HCT116 (cell line): ENCODE measurements around the gene SRP54. TPM values are rescaled to one million over a fixed set of nuclear protein-coding genes. Genes with fewer than 3 reads are reported as not detected.
A peak's percentile ranks its signal among the peaks of the same experiment; 100 is the strongest.

Experiments used
- ATAC-seq: fragments of 200-7000 bp; cut with Tn5 transposase; 2 replicates; pipeline ENCODE4 v1.9.1; 2020; ENCODE audit warnings: mild to moderate bottlenecking, moderate library complexity
- BruUV-seq: library from RNA; stranded (reverse); fragments of 400-500 nt; replicated peaks from 2 replicates; lab custom pipeline; 2021; lab: Mats Ljungman, UMichigan
- CTCF ChIA-PET: fragments of 300-600 bp; sonication (Branson Sonifier 250); formaldehyde crosslinking; loops from one replicate; lab custom pipeline; 2021; ENCODE audit warnings: antibody characterized with exemption; lab: Charles Lee
- POLR2A ChIA-PET: fragments of 300-600, 350-600 bp; sonication (Branson Sonifier 250); formaldehyde crosslinking; loops from one replicate; lab custom pipeline; 2021; ENCODE audit warnings: antibody characterized with exemption; lab: Charles Lee
- RAD21 ChIA-PET, 2 experiments: fragments of 300-600 bp; sonication (Branson Sonifier 250); formaldehyde crosslinking; loops; one replicate each; lab custom pipeline; 2023; ENCODE audit warnings: low total read pairs in 2 of 2; ENCODE audit not compliant: uncharacterized antibody in 2 of 2, unreplicated experiment in 2 of 2, low non-redundant PET in 1 of 2; lab: Charles Lee
- DNase-seq: peaks from one replicate; pipeline ENCODE4 v3.0.0-alpha.2; 2010; ENCODE audit warnings: low read depth, low spot score
- H2AFZ ChIP-seq: fragments of 200-600 bp; shearing (Covaris generic), sonication (generic); 2 replicates; pipeline ENCODE4 v1.6.1; 2017; ENCODE audit warnings: low read depth, mixed run types, mixed read lengths, antibody characterized with exemption, low read length; ENCODE audit not compliant: poor library complexity, severe bottlenecking
- H3K27ac ChIP-seq: 2 replicates; pipeline ENCODE4 v1.5.1; 2012; ENCODE audit warnings: low read depth, low read length
- H3K27me3 ChIP-seq: fragments of 200-600 bp; sonication (generic); 2 replicates; pipeline ENCODE4 v1.6.1; 2016; ENCODE audit warnings: mixed run types, low read length, mixed read lengths; ENCODE audit not compliant: insufficient read depth
- H3K36me3 ChIP-seq, 2 experiments: fragments of 200-500 bp in 1 of 2; fragments of 200-600 bp in 1 of 2; sonication (Bioruptor generic) in 1 of 2; sonication (generic) in 1 of 2; 2 replicates each; pipeline versions ENCODE4 v1.5.1 to v1.6.1; 2014 to 2016; ENCODE audit warnings: low read length in 2 of 2, inconsistent platforms in 1 of 2, mixed read lengths in 1 of 2, mixed run types in 1 of 2; ENCODE audit not compliant: insufficient read depth in 2 of 2, control insufficient read depth in 1 of 2
- H3K4me1 ChIP-seq, 2 experiments: fragments of 200-600 bp in 1 of 2; sonication (generic) in 1 of 2; 2 replicates each; pipeline versions ENCODE4 v1.5.1 to v1.6.1; 2012 to 2017; ENCODE audit warnings: low read length in 2 of 2, inconsistent platforms in 1 of 2, mild to moderate bottlenecking in 1 of 2, mixed read lengths in 1 of 2, mixed run types in 1 of 2, moderate library complexity in 1 of 2; ENCODE audit not compliant: insufficient read depth in 2 of 2, control insufficient read depth in 1 of 2
- H3K4me2 ChIP-seq: fragments of 200-600 bp; sonication (generic); 2 replicates; pipeline ENCODE4 v1.6.1; 2017; ENCODE audit warnings: mixed run types, low read length, mixed read lengths
- H3K4me3 ChIP-seq, 2 experiments: fragments of 200-600 bp in 1 of 2; sonication (generic) in 1 of 2; replicated peaks in 1 of 2; 2 replicates each; pipeline ENCODE4 v1.5.1; 2011 to 2016; ENCODE audit warnings: low read length in 2 of 2, control low read depth in 1 of 2, low read depth in 1 of 2, mild to moderate bottlenecking in 1 of 2, mixed read lengths in 1 of 2, mixed run types in 1 of 2
- H3K79me2 ChIP-seq: fragments of 200-600 bp; sonication (generic); 2 replicates; pipeline ENCODE4 v1.6.1; 2017; ENCODE audit warnings: mild to moderate bottlenecking, mixed run types, low read length, moderate library complexity, mixed read lengths; ENCODE audit not compliant: insufficient read depth
- H3K9ac ChIP-seq: fragments of 200-600 bp; sonication (generic); 2 replicates; pipeline ENCODE4 v1.6.1; 2016; ENCODE audit warnings: low read length, mixed read lengths
- H3K9me2 ChIP-seq: fragments of 200-600 bp; sonication (generic), shearing (Covaris generic); 2 replicates; pipeline ENCODE4 v1.6.1; 2017; ENCODE audit warnings: mixed run types, mild to moderate bottlenecking, moderate library complexity; ENCODE audit not compliant: insufficient read depth
- H3K9me3 ChIP-seq, 2 experiments: fragments of 200-500 bp in 1 of 2; fragments of 200-600 bp in 1 of 2; sonication (Bioruptor generic) in 1 of 2; sonication (generic) in 1 of 2; 2 replicates each; pipeline ENCODE4 v1.6.1; 2014 to 2017; ENCODE audit warnings: low read length in 2 of 2, mixed read lengths in 2 of 2, inconsistent platforms in 1 of 2, low read depth in 1 of 2, mild to moderate bottlenecking in 1 of 2, mixed run types in 1 of 2, moderate library complexity in 1 of 2; ENCODE audit not compliant: control insufficient read depth in 1 of 2, insufficient read depth in 1 of 2
- H4K20me1 ChIP-seq: fragments of 200-600 bp; sonication (generic), shearing (Covaris generic); 2 replicates; pipeline ENCODE4 v1.6.1; 2017; ENCODE audit warnings: mixed run types, mild to moderate bottlenecking, moderate library complexity; ENCODE audit not compliant: insufficient read depth
- ATF3 ChIP-seq: IDR thresholded peaks from 2 replicates; pipeline ENCODE4 v1.6.1; 2012
- CEBPB ChIP-seq: IDR thresholded peaks from 2 replicates; pipeline ENCODE4 v1.6.1; 2012; ENCODE audit warnings: low read depth
- EGR1 ChIP-seq: IDR thresholded peaks from 2 replicates; pipeline ENCODE4 v1.6.1; 2012; ENCODE audit warnings: low read depth
- ELF1 ChIP-seq: IDR thresholded peaks from 2 replicates; pipeline ENCODE4 v1.6.1; 2012; ENCODE audit warnings: low read depth, borderline replicate concordance
- EZH2 ChIP-seq: fragments of 200-600 bp; sonication (generic); IDR thresholded peaks from 2 replicates; pipeline ENCODE4 v1.6.1; 2017; ENCODE audit warnings: antibody characterized with exemption, mixed run types
- EZH2phosphoT487 ChIP-seq: fragments of 200-600 bp; IDR thresholded peaks from 2 replicates; pipeline ENCODE4 v1.6.1; 2018; ENCODE audit warnings: antibody characterized with exemption, borderline replicate concordance
- MAX ChIP-seq: IDR thresholded peaks from 2 replicates; pipeline ENCODE4 v1.6.1; 2012
- POLR2A ChIP-seq: IDR thresholded peaks from 2 replicates; pipeline ENCODE4 v1.7.0; 2011; ENCODE audit warnings: borderline replicate concordance; ENCODE audit not compliant: insufficient read depth, insufficient read length; ENCODE audit errors: extremely low read depth
- POLR2AphosphoS5 ChIP-seq: IDR thresholded peaks from 2 replicates; pipeline ENCODE4 v1.6.1; 2011; ENCODE audit warnings: mild to moderate bottlenecking, low read depth, low read length, moderate library complexity
- RAD21 ChIP-seq: IDR thresholded peaks from 2 replicates; pipeline ENCODE4 v1.6.1; 2012; ENCODE audit warnings: low read depth, mild to moderate bottlenecking
- REST ChIP-seq: IDR thresholded peaks from 2 replicates; pipeline ENCODE4 v1.6.1; 2012; ENCODE audit warnings: low read depth
- SIN3A ChIP-seq: IDR thresholded peaks from 2 replicates; pipeline ENCODE4 v1.6.1; 2012; ENCODE audit warnings: low read depth
- SP1 ChIP-seq: IDR thresholded peaks from 2 replicates; pipeline ENCODE4 v1.6.1; 2012; ENCODE audit warnings: low read depth
- SRF ChIP-seq: IDR thresholded peaks from 2 replicates; pipeline ENCODE4 v1.6.1; 2012; ENCODE audit warnings: low read depth
- TCF7L2 ChIP-seq: IDR thresholded peaks from 2 replicates; pipeline ENCODE4 v1.7.0; 2011; ENCODE audit warnings: borderline replicate concordance, inconsistent platforms; ENCODE audit not compliant: insufficient read depth, insufficient read length; ENCODE audit errors: extremely low read depth
- ZBTB33 ChIP-seq: IDR thresholded peaks from 2 replicates; pipeline ENCODE4 v1.6.1; 2011; ENCODE audit warnings: mild to moderate bottlenecking, low read length, moderate library complexity; ENCODE audit not compliant: insufficient replicate concordance; ENCODE audit errors: extremely low read depth
- ZFX ChIP-seq: fragments of 450-650 bp; IDR thresholded peaks from 2 replicates; pipeline ENCODE4 v1.6.1; 2017
- intact Hi-C: fragments of 100-400 bp; cut with micrococcal nuclease; formaldehyde crosslinking; loops from 2 replicates; pipeline ENCODE4 v1.10.0; 2022
- total RNA-seq: library from RNA; stranded (reverse); gene quantifications from one replicate; pipeline ENCODE4 v1.2.1, GENCODE V29; 2021; ENCODE audit not compliant: unreplicated experiment

Gene SRP54
- total RNA-seq, 1 experiment from 2014 or later = 53.0 TPM

GRCh38 chr14:35046048-35046750 lies 63.4 kb downstream of the SRP54 start, which contains the start of gene FAM177A1 (continued):
- TF ChIP-seq TCF7L2 (no peak), CEBPB (no peak), EZH2phosphoT487 (no peak), POLR2AphosphoS5 (peak; percentile 90), SIN3A (peak; percentile 68)

- Histone ChIP-seq H3K4me1 (peaks cover 10 to 19% of the 10 kb centered on the region in 2 experiments; a peak in 3 of 4 replicates), H3K4me2 (peak overlapping the region; percentile 93)
- TF ChIP-seq ATF3 (no peak), REST (peak; percentile 27; the same call in 1 of the 2 replicates), SP1 (no peak), ZFX (peak; percentile 41; the same call in 1 of the 2 replicates), ELF1 (no peak), RAD21 (no peak), POLR2A (no peak), SRF (no peak), ZBTB33 (no peak), EGR1 (no peak), EZH2phosphoT487 (no peak), MAX (no peak), EZH2 (no peak)
- TF ChIP-seq, all 23 proteins: peak for 2
- no peak overlapping the region for H2AFZ ChIP-seq
- H4K20me1 ChIP-seq = no peaks in the 10 kb centered on the region
- BruUV-seq = no TSS peak
- no peaks in the 10 kb centered on the region for H3K9me2 ChIP-seq
- peak overlapping the region; percentile 81 to 92 for H3K4me3 ChIP-seq
- intact Hi-C loops = loop anchor here (1.0 kb wide), 1 partner anchor 65 kb away; the partner anchor contains the start of gene SRP54
- ChIA-PET RAD21 (no interaction called here), POLR2A (interaction anchor here (0.9 to 2.0 kb wide), 3 partner anchors 24 to 64 kb away, joined by 3 to 10 read pairs (median 5); partner anchors contain the start of gene SRP54), CTCF (no interaction called here)
- H3K9me3 ChIP-seq = no peaks in the 10 kb centered on the region
- DNase-seq (no peak), ATAC-seq (peak; percentile 45)
- H3K9ac ChIP-seq = peak overlapping the region; percentile 83
- H3K27me3 ChIP-seq = no peaks in the 10 kb centered on the region
- H3K27ac ChIP-seq = peak overlapping the region; percentile 95
- no peaks in the 10 kb centered on the region for H3K36me3 ChIP-seq
- peaks cover 16% of the 10 kb centered on the region for H3K79me2 ChIP-seq
Measured at GRCh38 chr14:35046751-35047536, 64.2 kb downstream of the SRP54 start.
